Ectodermal cell (in vitro differentiated cells): Measurements from ENCODE around the gene ABR.
"Not testable (repeated sequence)": the region's sequence is repeated elsewhere in the genome, so short reads cannot be mapped to it uniquely, and the experiment has no call there.

Experiments
- H3K27ac ChIP-seq: 2 replicates; pipeline ENCODE4 v1.7.0; 2013; ENCODE audit warnings: mild to moderate bottlenecking, low read depth, low read length; ENCODE audit not compliant: insufficient read depth, poor library complexity, severe bottlenecking
- H3K27me3 ChIP-seq: 2 replicates; pipeline ENCODE4 v1.7.0; 2013; ENCODE audit warnings: mild to moderate bottlenecking, low read length; ENCODE audit not compliant: insufficient read depth, control insufficient read depth, poor library complexity, severe bottlenecking
- H3K36me3 ChIP-seq: one replicate; pipeline ENCODE4 v1.7.0; 2013; ENCODE audit warnings: low read length; ENCODE audit not compliant: control insufficient read depth, insufficient read depth
- H3K4me1 ChIP-seq: one replicate; pipeline ENCODE4 v1.7.0; 2013; ENCODE audit warnings: low read length; ENCODE audit not compliant: control insufficient read depth, insufficient read depth
- H3K4me3 ChIP-seq: 2 replicates; pipeline ENCODE4 v1.7.0; 2013; ENCODE audit warnings: low read depth, low read length, control low read depth; ENCODE audit not compliant: insufficient read depth
- H3K9me3 ChIP-seq: 2 replicates; pipeline ENCODE4 v1.7.0; 2013; ENCODE audit warnings: mild to moderate bottlenecking, low read length, moderate library complexity; ENCODE audit not compliant: control insufficient read depth
- WGBS, 2 experiments: methylation state at CpG; one replicate each; pipeline ENCODE4 v1.1.7; 2013; ENCODE audit warnings: missing lambda C conversion rate in 2 of 2; 5-methylcytosine and 5-hydroxymethylcytosine counted together

ABR gene

GRCh38 chr17:1202291-1202690, 22.5 kb upstream of the ABR start:
- no peak overlapping the region for H3K27ac ChIP-seq
- peaks cover 8% of the 10 kb centered on the region for H3K4me1 ChIP-seq
- no peaks in the 10 kb centered on the region for H3K36me3 ChIP-seq
- H3K9me3 ChIP-seq, result no peaks in the 10 kb centered on the region
- peaks cover 7% of the 10 kb centered on the region for H3K27me3 ChIP-seq
- 93 to 95% methylated on average over 5 of the region's 5 CpGs for WGBS, 2 experiments
- no peak overlapping the region for H3K4me3 ChIP-seq

GRCh38 chr17:1201132-1201702, 21.4 kb upstream of the ABR start:
- no peaks in the 10 kb centered on the region for H3K36me3 ChIP-seq
- peaks cover 8% of the 10 kb centered on the region for H3K4me1 ChIP-seq
- H3K4me3 ChIP-seq, result no peak overlapping the region
- H3K27me3 ChIP-seq, result peaks cover 7% of the 10 kb centered on the region
- no peaks in the 10 kb centered on the region for H3K9me3 ChIP-seq
- no peak overlapping the region for H3K27ac ChIP-seq
- WGBS, 2 experiments, result 91 to 92% methylated on average over 25 of the region's 25 CpGs

DNA sequence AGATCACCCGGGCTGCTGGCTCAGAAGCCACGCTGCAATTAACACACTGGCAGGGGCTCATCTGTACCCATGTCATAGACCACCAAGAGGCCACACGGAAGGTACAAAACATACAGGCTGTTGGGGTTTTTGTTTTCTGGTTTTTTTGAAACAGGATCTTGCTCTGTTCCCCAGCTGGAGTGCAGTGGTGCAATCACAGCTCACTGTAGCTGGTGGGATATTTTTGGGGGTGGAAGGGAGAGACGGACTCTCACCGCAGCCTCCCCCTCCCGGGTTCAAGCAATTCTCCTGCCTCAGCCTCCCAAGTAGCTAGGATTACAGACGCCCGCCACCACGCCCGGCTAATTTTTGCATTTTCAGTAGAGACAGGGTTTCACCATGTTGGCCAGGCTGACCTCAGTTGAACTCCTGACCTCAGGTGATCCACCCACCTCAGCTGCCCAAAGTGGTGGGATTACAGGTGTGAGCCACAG, 19.5 kb upstream of the ABR start:
- not testable (repeated sequence) for H3K27me3 ChIP-seq, H3K36me3 ChIP-seq, H3K4me3 ChIP-seq, H3K4me1 ChIP-seq, H3K9me3 ChIP-seq, H3K27ac ChIP-seq
- 92 to 93% methylated on average over 10 of the region's 10 CpGs for WGBS, 2 experiments

- no peaks in the 10 kb centered on the region for H3K27me3 ChIP-seq
- no peaks in the 10 kb centered on the region for H3K9me3 ChIP-seq
- H3K36me3 ChIP-seq, result no peaks in the 10 kb centered on the region
- 69 to 74% methylated on average over 17 of the region's 17 CpGs for WGBS, 2 experiments
- peaks cover 8% of the 10 kb centered on the region for H3K4me1 ChIP-seq
- H3K4me3 ChIP-seq, result no peak overlapping the region
- H3K27ac ChIP-seq, result no peak overlapping the region
Measured at GRCh38 chr17:1197781-1198490, 18.2 kb upstream of the ABR start.

- no peaks in the 10 kb centered on the region for H3K27me3 ChIP-seq
- peaks cover 8% of the 10 kb centered on the region for H3K4me1 ChIP-seq
- H3K36me3 ChIP-seq, result no peaks in the 10 kb centered on the region
- H3K9me3 ChIP-seq, result no peaks in the 10 kb centered on the region
- no peak overlapping the region for H3K4me3 ChIP-seq
- 78 to 81% methylated on average over 3 of the region's 3 CpGs for WGBS, 2 experiments
- H3K27ac ChIP-seq, result no peak overlapping the region
Measured at GRCh38 chr17:1197379-1197778, 17.6 kb upstream of the ABR start.

GRCh38 chr17:1196946-1197345, 17.2 kb upstream of the ABR start:
- 95% methylated on average over 14 of the region's 14 CpGs for WGBS, 2 experiments
- no peak overlapping the region for H3K27ac ChIP-seq
- no peaks in the 10 kb centered on the region for H3K27me3 ChIP-seq
- H3K36me3 ChIP-seq, result no peaks in the 10 kb centered on the region
- peaks cover 8% of the 10 kb centered on the region for H3K4me1 ChIP-seq
- H3K4me3 ChIP-seq, result no peak overlapping the region
- H3K9me3 ChIP-seq, result no peaks in the 10 kb centered on the region

- H3K4me1 ChIP-seq, result peaks cover 8% of the 10 kb centered on the region
- no peaks in the 10 kb centered on the region for H3K9me3 ChIP-seq
- H3K27me3 ChIP-seq, result no peaks in the 10 kb centered on the region
- H3K27ac ChIP-seq, result no peak overlapping the region
- no peak overlapping the region for H3K4me3 ChIP-seq
- no peaks in the 10 kb centered on the region for H3K36me3 ChIP-seq
- 90 to 91% methylated on average over 31 of the region's 31 CpGs for WGBS, 2 experiments
Measured at GRCh38 chr17:1192911-1193699, 13.3 kb upstream of the ABR start.

DNA sequence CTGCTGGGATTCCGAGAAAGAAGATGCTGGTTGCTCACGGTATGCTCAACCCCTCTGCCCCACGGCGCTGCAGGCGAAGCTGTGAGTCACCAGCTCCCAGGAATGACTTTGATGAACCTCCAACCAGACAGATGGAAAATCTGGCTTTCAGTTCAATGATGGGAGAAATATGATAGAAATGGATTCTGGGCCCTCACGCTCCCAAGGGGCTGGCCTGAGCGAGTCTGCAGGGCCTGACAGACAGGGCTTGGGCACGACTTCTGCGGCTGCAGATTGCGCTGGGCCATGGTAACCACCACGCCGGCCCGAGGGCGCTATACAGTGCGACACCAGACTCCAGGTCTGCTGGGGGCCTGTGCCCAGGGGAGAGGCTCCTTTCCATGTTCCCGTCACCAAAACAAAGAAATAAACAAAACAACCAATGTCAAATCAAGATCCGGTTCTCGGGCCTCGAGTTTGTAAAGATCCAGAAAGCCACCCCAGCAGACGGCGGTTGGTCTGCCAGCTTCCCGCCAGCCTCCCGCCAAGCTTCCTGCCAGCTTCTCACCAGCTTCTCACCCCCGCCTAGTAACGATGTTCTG, 11.1 kb upstream of the ABR start:
- WGBS, 2 experiments, result 93% methylated on average over 25 of the region's 25 CpGs
- Histone ChIP-seq H3K27ac (no peak overlapping the region), H3K9me3 (no peaks in the 10 kb centered on the region), H3K4me3 (no peak overlapping the region), H3K4me1 (peaks cover 8% of the 10 kb centered on the region), H3K27me3 (no peaks in the 10 kb centered on the region), H3K36me3 (no peaks in the 10 kb centered on the region)

- Histone ChIP-seq H3K4me1 (peaks cover 8% of the 10 kb centered on the region), H3K27me3 (no peaks in the 10 kb centered on the region), H3K4me3 (no peak overlapping the region), H3K9me3 (no peaks in the 10 kb centered on the region), H3K36me3 (no peaks in the 10 kb centered on the region), H3K27ac (no peak overlapping the region)
- WGBS, 2 experiments, result 91 to 92% methylated on average over 20 of the region's 20 CpGs
Measured at GRCh38 chr17:1188812-1189504, 9.2 kb upstream of the ABR start.
